HCT116 (cell line): ENCODE measurements around the gene GRB10. TPM values are rescaled to one million over a fixed set of nuclear protein-coding genes. Genes with fewer than 3 reads are reported as not detected.

Experiments used
- ATAC-seq: fragments of 200-7000 bp; cut with Tn5 transposase; 2 replicates; pipeline ENCODE4 v1.9.1; 2020; ENCODE audit warnings: mild to moderate bottlenecking, moderate library complexity
- BruUV-seq: library from RNA; stranded (reverse); fragments of 400-500 nt; replicated peaks from 2 replicates; lab custom pipeline; 2021; lab: Mats Ljungman, UMichigan
- CTCF ChIA-PET: fragments of 300-600 bp; sonication (Branson Sonifier 250); formaldehyde crosslinking; loops from one replicate; lab custom pipeline; 2021; ENCODE audit warnings: antibody characterized with exemption; lab: Charles Lee
- POLR2A ChIA-PET: fragments of 300-600, 350-600 bp; sonication (Branson Sonifier 250); formaldehyde crosslinking; loops from one replicate; lab custom pipeline; 2021; ENCODE audit warnings: antibody characterized with exemption; lab: Charles Lee
- RAD21 ChIA-PET, 2 experiments: fragments of 300-600 bp; sonication (Branson Sonifier 250); formaldehyde crosslinking; loops; one replicate each; lab custom pipeline; 2023; ENCODE audit warnings: low total read pairs in 2 of 2; ENCODE audit not compliant: uncharacterized antibody in 2 of 2, unreplicated experiment in 2 of 2, low non-redundant PET in 1 of 2; lab: Charles Lee
- DNase-seq: peaks from one replicate; pipeline ENCODE4 v3.0.0-alpha.2; 2010; ENCODE audit warnings: low read depth, low spot score
- H2AFZ ChIP-seq: fragments of 200-600 bp; shearing (Covaris generic), sonication (generic); 2 replicates; pipeline ENCODE4 v1.6.1; 2017; ENCODE audit warnings: low read depth, mixed run types, mixed read lengths, antibody characterized with exemption, low read length; ENCODE audit not compliant: poor library complexity, severe bottlenecking
- H3K27ac ChIP-seq: 2 replicates; pipeline ENCODE4 v1.5.1; 2012; ENCODE audit warnings: low read depth, low read length
- H3K27me3 ChIP-seq: fragments of 200-600 bp; sonication (generic); 2 replicates; pipeline ENCODE4 v1.6.1; 2016; ENCODE audit warnings: mixed run types, low read length, mixed read lengths; ENCODE audit not compliant: insufficient read depth
- H3K36me3 ChIP-seq, 2 experiments: fragments of 200-500 bp in 1 of 2; fragments of 200-600 bp in 1 of 2; sonication (Bioruptor generic) in 1 of 2; sonication (generic) in 1 of 2; 2 replicates each; pipeline versions ENCODE4 v1.5.1 to v1.6.1; 2014 to 2016; ENCODE audit warnings: low read length in 2 of 2, inconsistent platforms in 1 of 2, mixed read lengths in 1 of 2, mixed run types in 1 of 2; ENCODE audit not compliant: insufficient read depth in 2 of 2, control insufficient read depth in 1 of 2
- H3K4me1 ChIP-seq, 2 experiments: fragments of 200-600 bp in 1 of 2; sonication (generic) in 1 of 2; 2 replicates each; pipeline versions ENCODE4 v1.5.1 to v1.6.1; 2012 to 2017; ENCODE audit warnings: low read length in 2 of 2, inconsistent platforms in 1 of 2, mild to moderate bottlenecking in 1 of 2, mixed read lengths in 1 of 2, mixed run types in 1 of 2, moderate library complexity in 1 of 2; ENCODE audit not compliant: insufficient read depth in 2 of 2, control insufficient read depth in 1 of 2
- H3K4me2 ChIP-seq: fragments of 200-600 bp; sonication (generic); 2 replicates; pipeline ENCODE4 v1.6.1; 2017; ENCODE audit warnings: mixed run types, low read length, mixed read lengths
- H3K4me3 ChIP-seq, 2 experiments: fragments of 200-600 bp in 1 of 2; sonication (generic) in 1 of 2; replicated peaks in 1 of 2; 2 replicates each; pipeline ENCODE4 v1.5.1; 2011 to 2016; ENCODE audit warnings: low read length in 2 of 2, control low read depth in 1 of 2, low read depth in 1 of 2, mild to moderate bottlenecking in 1 of 2, mixed read lengths in 1 of 2, mixed run types in 1 of 2
- H3K79me2 ChIP-seq: fragments of 200-600 bp; sonication (generic); 2 replicates; pipeline ENCODE4 v1.6.1; 2017; ENCODE audit warnings: mild to moderate bottlenecking, mixed run types, low read length, moderate library complexity, mixed read lengths; ENCODE audit not compliant: insufficient read depth
- H3K9ac ChIP-seq: fragments of 200-600 bp; sonication (generic); 2 replicates; pipeline ENCODE4 v1.6.1; 2016; ENCODE audit warnings: low read length, mixed read lengths
- H3K9me2 ChIP-seq: fragments of 200-600 bp; sonication (generic), shearing (Covaris generic); 2 replicates; pipeline ENCODE4 v1.6.1; 2017; ENCODE audit warnings: mixed run types, mild to moderate bottlenecking, moderate library complexity; ENCODE audit not compliant: insufficient read depth
- H3K9me3 ChIP-seq, 2 experiments: fragments of 200-500 bp in 1 of 2; fragments of 200-600 bp in 1 of 2; sonication (Bioruptor generic) in 1 of 2; sonication (generic) in 1 of 2; 2 replicates each; pipeline ENCODE4 v1.6.1; 2014 to 2017; ENCODE audit warnings: low read length in 2 of 2, mixed read lengths in 2 of 2, inconsistent platforms in 1 of 2, low read depth in 1 of 2, mild to moderate bottlenecking in 1 of 2, mixed run types in 1 of 2, moderate library complexity in 1 of 2; ENCODE audit not compliant: control insufficient read depth in 1 of 2, insufficient read depth in 1 of 2
- H4K20me1 ChIP-seq: fragments of 200-600 bp; sonication (generic), shearing (Covaris generic); 2 replicates; pipeline ENCODE4 v1.6.1; 2017; ENCODE audit warnings: mixed run types, mild to moderate bottlenecking, moderate library complexity; ENCODE audit not compliant: insufficient read depth
- CBX3 ChIP-seq: IDR thresholded peaks from 2 replicates; pipeline ENCODE4 v1.6.1; 2012; ENCODE audit warnings: low read depth
- CEBPB ChIP-seq: IDR thresholded peaks from 2 replicates; pipeline ENCODE4 v1.6.1; 2012; ENCODE audit warnings: low read depth
- CTCF ChIP-seq, 3 experiments: fragments of 200-600 bp in 1 of 3; sonication (generic) in 1 of 3; IDR thresholded peaks in 2 of 3; conservative IDR thresholded peaks in 1 of 3; 2 replicates each; pipeline ENCODE4 v1.5.1; 2012 to 2017; ENCODE audit warnings: low read depth in 2 of 3, low read length in 2 of 3, antibody characterized with exemption in 1 of 3, borderline replicate concordance in 1 of 3, control low read depth in 1 of 3, mild to moderate bottlenecking in 1 of 3, mixed read lengths in 1 of 3, mixed run types in 1 of 3, moderate library complexity in 1 of 3; ENCODE audit not compliant: insufficient read depth in 1 of 3
- EGR1 ChIP-seq: IDR thresholded peaks from 2 replicates; pipeline ENCODE4 v1.6.1; 2012; ENCODE audit warnings: low read depth
- EZH2phosphoT487 ChIP-seq: fragments of 200-600 bp; IDR thresholded peaks from 2 replicates; pipeline ENCODE4 v1.6.1; 2018; ENCODE audit warnings: antibody characterized with exemption, borderline replicate concordance
- FOSL1 ChIP-seq: IDR thresholded peaks from 2 replicates; pipeline ENCODE4 v1.6.1; 2012; ENCODE audit warnings: low read depth
- JUND ChIP-seq: IDR thresholded peaks from 2 replicates; pipeline ENCODE4 v1.6.1; 2012
- SP1 ChIP-seq: IDR thresholded peaks from 2 replicates; pipeline ENCODE4 v1.6.1; 2012; ENCODE audit warnings: low read depth
- SRF ChIP-seq: IDR thresholded peaks from 2 replicates; pipeline ENCODE4 v1.6.1; 2012; ENCODE audit warnings: low read depth
- TCF7L2 ChIP-seq: IDR thresholded peaks from 2 replicates; pipeline ENCODE4 v1.7.0; 2011; ENCODE audit warnings: borderline replicate concordance, inconsistent platforms; ENCODE audit not compliant: insufficient read depth, insufficient read length; ENCODE audit errors: extremely low read depth
- ZFX ChIP-seq: fragments of 450-650 bp; IDR thresholded peaks from 2 replicates; pipeline ENCODE4 v1.6.1; 2017
- ZNF274 ChIP-seq: fragments of 200-500 bp; sonication (Bioruptor generic); IDR thresholded peaks from 2 replicates; pipeline ENCODE4 v1.6.1; 2014; ENCODE audit warnings: mild to moderate bottlenecking, low read depth, low read length, inconsistent platforms
- intact Hi-C: fragments of 100-400 bp; cut with micrococcal nuclease; formaldehyde crosslinking; loops from 2 replicates; pipeline ENCODE4 v1.10.0; 2022
- total RNA-seq: library from RNA; stranded (reverse); gene quantifications from one replicate; pipeline ENCODE4 v1.2.1, GENCODE V29; 2021; ENCODE audit not compliant: unreplicated experiment
- TF ChIP-seq, protein P1 (sequence below): IDR thresholded peaks from 2 replicates; pipeline ENCODE4 v1.6.1; 2012; ENCODE audit warnings: low read depth

Gene GRB10
- total RNA-seq, 1 experiment from 2014 or later = 37.3 TPM

DNA sequence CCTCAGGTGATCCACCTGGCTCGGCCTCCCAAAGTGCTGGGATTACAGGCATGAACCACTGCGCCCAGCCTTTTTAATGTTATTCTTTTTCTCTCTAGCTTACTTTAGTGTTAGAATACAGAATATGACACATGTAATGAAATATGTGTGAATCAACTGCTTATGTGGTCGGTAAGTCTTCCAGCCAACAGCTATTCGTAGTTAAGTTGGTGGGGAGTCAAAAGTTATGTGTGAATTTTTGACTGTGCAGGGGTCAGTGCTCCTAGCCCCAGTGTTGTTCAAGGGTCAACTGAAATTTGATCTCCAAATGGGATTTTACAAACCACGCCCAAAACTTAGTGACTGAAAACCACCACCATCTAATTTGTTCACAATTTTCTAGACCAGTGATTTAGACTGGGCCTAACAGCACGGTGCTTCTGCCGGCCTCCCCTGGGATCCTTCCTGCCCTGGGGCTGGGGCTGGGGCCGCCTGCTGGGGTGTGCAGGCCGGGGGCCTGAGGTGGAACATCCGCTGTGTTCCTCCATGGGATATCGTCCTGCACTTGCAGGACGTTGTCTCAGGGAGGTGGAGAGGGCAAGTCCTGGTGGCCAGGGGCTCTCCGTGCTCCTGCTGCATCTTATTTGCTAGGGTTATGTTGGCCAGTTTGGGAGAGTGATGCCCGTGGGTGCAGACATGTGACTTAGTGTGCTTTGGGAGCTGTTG lies 24.5 kb upstream of the GRB10 start:
- Histone ChIP-seq H3K4me1 (no peaks in the 10 kb centered on the region), H3K9me2 (no peaks in the 10 kb centered on the region), H3K9ac (no peak overlapping the region), H2AFZ (no peak overlapping the region), H4K20me1 (no peaks in the 10 kb centered on the region), H3K27me3 (no peaks in the 10 kb centered on the region), H3K79me2 (no peaks in the 10 kb centered on the region), H3K36me3 (no peaks in the 10 kb centered on the region), H3K4me3 (no peak overlapping the region), H3K9me3 (no peaks in the 10 kb centered on the region), H3K4me2 (no peak overlapping the region), H3K27ac (no peak overlapping the region)
- ChIA-PET CTCF (interaction anchor here (1.4 kb wide), 1 partner anchor 10 kb away, joined by 3 read pairs; no protein-coding TSS in a partner anchor), POLR2A (no interaction called here), RAD21 (no interaction called here)
- no peak for ATAC-seq
- intact Hi-C loops = no loop called here
- TF ChIP-seq ZFX (no peak), SRF (no peak), TCF7L2 (no peak), SP1 (no peak), CBX3 (no peak), CEBPB (no peak), ZNF274 (no peak), EZH2phosphoT487 (no peak), FOSL1 (no peak), EGR1 (no peak), CTCF (IDR thresholded peaks at IDR 0.05 in 2 of 3, conservative IDR thresholded peaks at IDR 0.05 in 1 of 3; ENCODE audit: borderline replicate concordance in 1 of 3, insufficient read depth in 1 of 3, low read depth in 2 of 3, low read length in 2 of 3) (no peak), JUND (no peak)
- TF ChIP-seq, protein P1, sequence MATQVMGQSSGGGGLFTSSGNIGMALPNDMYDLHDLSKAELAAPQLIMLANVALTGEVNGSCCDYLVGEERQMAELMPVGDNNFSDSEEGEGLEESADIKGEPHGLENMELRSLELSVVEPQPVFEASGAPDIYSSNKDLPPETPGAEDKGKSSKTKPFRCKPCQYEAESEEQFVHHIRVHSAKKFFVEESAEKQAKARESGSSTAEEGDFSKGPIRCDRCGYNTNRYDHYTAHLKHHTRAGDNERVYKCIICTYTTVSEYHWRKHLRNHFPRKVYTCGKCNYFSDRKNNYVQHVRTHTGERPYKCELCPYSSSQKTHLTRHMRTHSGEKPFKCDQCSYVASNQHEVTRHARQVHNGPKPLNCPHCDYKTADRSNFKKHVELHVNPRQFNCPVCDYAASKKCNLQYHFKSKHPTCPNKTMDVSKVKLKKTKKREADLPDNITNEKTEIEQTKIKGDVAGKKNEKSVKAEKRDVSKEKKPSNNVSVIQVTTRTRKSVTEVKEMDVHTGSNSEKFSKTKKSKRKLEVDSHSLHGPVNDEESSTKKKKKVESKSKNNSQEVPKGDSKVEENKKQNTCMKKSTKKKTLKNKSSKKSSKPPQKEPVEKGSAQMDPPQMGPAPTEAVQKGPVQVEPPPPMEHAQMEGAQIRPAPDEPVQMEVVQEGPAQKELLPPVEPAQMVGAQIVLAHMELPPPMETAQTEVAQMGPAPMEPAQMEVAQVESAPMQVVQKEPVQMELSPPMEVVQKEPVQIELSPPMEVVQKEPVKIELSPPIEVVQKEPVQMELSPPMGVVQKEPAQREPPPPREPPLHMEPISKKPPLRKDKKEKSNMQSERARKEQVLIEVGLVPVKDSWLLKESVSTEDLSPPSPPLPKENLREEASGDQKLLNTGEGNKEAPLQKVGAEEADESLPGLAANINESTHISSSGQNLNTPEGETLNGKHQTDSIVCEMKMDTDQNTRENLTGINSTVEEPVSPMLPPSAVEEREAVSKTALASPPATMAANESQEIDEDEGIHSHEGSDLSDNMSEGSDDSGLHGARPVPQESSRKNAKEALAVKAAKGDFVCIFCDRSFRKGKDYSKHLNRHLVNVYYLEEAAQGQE = no peak
- no peak for DNase-seq
- BruUV-seq = no TSS peak
